GM04503 (cell line): ENCODE data around the gene ZNF473.
"Not testable (repeated sequence)": the region's sequence is repeated elsewhere in the genome, so short reads cannot be mapped to it uniquely, and the experiment has no call there.

ENCODE experiments used
- DNase-seq: peaks from one replicate; pipeline ENCODE4 v3.0.0-alpha.2; 2012; ENCODE audit warnings: low read depth

The ZNF473 gene

DNA sequence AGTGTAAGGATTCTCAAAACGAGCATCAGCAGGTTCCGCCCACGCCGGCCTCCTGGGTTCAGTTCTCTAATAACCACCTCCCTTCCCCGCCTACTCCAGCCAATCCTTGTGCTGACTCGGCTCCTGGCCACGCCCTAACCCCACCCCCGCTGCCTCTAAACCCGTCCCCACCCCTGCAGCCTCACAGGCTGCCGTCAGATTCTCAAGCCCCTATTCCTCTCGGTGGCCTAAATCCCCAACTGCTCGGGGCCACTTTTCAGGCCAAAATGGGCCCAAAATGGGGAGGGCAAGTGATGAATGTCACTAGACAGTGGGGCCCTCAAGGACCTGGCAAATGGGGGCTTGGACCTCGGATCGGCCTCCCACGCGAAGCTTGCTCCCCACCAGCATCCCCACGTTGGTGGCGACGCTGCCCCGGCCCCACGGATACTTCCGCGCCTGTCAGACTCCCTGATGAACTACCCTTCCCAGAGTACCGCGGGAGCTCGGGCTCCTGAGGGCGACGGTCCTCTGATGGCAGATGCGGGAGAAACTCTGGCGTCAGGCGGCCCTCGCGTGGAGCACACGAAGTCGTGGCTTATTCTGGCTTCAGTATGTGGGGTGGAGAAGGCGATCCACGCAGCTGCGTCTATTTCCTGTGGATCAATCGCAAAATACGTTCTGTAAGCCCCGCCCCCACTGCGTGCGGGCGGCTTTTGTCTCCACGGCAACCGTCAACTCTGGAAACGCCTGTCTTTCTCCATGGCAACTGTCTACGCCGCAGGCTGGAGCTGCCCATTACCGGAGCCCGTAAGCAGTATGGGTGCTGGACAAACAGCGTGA is 24.8 kb downstream of the ZNF473 start:
- peak; percentile 54 for DNase-seq

DNA sequence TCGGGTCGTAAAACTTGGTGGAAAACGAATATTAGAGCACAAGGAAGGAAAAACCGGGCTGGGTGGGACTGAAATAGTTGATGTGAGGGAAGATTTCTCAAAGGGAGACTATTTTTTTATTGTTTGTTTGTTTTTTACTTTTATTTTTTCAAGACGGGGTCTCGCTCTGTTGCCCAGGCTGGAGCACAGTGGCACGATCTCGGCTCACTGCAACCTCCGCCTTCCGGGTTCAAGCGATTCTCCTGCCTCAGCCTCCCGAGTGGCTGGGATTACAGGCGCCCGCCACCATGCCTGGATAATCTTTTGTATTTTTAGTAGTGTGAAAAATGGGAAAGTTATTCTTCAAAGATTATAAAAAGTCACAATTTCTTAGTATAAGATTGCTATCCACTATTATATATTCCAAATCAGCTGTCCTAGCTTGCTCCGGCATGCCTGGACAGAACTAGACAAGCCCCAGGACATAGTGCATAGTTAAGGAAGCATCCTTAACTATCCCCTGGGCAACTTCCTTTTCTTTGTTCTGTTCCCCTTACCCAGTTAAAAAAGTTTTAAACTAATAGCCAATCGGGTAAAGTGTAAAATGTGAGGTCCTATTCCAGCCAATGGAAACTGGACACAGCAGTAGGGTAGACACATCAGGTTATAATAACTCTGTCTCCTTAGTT is 25.6 kb downstream of the ZNF473 start:
- DNase-seq, result not testable (repeated sequence)

DNA sequence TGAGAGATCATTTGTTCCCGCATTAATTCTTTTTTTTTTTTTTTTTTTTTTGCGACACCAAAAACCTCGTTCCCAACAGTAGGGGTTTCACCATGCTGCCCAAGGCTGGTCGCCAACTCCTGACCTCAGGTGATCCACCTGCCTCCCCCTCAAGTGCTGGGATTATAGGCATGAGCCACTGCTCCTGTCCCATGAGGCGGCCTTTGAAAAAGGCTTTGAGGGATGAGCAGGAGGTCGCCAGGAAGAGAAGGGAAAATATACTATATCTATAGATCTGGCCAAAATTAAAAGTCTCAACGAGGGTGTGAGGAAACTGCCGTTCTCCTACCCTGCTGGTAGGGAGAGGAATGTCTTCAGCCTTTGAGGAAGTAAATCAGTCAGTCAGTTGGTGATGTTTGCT is 26.2 kb downstream of the ZNF473 start:
- no peak for DNase-seq

DNA sequence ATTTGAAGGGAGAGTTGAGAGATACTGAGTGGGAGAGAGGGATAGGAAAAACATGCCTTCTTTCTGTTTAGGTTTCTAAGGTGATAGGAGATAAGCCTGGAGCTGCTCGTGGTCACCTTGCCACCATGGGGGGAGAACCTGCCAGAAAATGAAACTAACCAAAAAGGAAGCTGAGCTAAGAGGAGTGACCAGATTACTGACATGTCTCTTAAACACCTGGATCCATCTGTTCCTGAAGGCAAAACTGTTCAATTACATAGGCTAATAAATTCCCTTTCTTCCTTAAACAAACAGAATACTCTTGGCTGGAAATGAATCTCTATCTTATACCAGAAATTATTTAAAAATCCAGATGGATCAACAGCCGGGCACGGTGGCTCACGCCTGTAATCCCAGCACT is 27.3 kb downstream of the ZNF473 start:
- DNase-seq, result no peak

DNA sequence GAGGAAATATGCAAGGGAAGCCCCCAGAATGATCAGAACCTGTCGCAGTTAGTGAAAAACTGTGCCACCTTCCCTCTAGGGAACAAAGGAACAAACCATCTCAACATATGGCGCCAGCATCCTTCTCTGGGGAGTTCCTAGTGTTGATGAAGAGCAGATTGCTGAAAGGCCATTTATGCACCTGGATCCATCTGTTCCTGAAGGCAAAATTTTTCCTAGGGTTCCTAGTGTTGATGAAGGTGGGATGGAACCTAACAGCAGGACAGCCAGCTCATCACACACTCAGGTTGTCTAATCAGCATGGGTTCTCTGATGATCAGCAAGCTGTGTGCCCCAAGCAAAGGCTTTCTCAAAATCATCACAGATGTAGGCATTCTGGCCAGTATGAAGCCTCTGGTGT is 32.6 kb downstream of the ZNF473 start:
- DNase-seq, result no peak

DNA sequence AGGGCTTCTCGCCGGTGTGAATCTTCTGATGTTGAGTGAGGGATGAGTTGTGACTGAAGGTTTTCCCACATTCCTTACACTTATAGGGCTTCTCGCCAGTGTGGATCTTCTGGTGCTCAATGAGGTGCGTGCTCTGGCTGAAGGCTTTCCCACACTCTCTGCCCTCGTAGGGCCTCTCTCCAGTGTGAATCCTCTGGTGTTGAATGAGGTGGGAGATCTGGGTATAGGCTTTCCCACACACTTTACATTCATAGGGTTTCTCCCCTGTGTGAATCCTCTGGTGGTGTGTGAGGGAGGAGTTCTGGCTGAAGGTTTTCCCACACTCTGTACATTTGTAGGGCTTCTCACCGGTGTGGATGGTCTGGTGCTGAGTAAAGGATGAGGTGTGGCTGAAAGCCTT is 33.2 kb downstream of the ZNF473 start:
- no peak for DNase-seq

DNA sequence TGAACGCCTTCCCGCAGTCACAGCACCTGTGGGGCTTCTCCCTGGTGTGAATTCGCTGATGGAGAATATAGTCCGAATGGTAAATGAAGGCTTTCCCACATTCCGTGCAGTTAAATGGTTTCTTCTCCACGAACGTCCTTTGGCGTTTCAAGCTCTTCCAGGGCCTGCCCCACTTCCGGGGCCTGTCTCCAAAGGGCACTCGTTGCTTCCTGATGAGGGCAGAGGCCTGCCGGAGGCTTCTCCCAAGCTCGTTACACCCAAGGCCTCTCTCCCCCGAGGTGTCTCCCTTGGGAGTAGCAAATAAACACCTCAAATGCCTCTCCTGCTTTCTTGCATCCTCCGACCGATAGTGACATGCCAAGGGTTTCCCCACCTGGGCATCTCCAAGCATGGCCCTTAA is 34.3 kb downstream of the ZNF473 start:
- no peak for DNase-seq

DNA sequence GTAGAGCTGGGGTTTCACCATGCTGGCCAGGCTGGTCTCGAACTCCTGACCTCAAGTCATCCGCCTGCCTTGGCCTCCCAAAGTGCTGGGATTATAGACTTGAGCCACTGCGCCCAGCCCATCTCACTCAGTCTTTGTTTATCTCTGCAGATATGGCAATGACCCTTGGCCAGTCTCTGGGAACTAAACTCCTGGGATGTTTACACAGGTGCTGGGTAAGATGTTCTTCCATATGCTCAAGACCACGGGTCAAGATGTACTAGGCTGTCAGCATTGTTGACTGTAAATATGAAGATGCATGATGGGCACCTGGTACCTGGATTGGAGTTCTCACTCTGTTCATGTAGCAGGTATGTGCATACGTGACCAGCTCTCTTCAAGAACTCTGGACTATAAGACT is 35.8 kb downstream of the ZNF473 start:
- no peak for DNase-seq

DNA sequence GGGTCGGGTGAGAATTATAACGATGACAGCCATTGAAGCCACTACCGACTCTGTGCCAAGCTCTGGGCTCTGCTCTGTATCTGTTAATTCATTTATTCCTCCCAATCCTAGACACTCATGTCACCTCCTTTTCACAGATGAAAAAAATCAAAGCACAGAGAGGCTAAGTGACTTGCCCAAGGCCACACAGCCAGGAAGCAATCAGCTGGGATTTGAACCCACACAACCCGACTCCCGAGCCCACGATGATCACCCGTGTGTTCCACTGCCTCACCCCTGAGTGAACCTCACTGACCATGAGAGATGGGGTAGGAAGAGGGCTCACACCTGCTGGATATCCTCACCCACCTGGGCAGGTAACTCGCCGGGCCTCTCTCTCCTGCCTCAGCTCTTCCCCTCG is 40.1 kb downstream of the ZNF473 start:
- DNase-seq, result no peak

DNA sequence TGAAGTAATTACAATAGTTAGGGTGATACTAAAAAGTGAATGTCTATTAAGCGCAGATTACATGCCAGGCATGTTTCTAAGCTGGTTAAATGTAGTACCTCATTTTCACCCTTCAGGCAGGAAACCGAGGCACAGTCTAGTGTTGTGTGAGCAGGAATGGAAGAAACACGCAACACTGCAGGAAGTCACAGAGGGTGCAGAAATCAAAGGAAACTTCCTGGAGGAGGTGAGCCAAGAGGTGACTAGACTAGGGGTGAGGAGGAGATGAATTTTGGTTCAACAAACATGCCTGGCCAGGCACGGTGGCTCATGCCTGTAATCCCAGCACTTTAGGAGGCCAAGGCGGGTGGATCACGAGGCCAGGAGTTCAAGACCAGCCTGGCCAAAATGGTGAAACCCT is 41.8 kb downstream of the ZNF473 start:
- DNase-seq, result no peak

DNA sequence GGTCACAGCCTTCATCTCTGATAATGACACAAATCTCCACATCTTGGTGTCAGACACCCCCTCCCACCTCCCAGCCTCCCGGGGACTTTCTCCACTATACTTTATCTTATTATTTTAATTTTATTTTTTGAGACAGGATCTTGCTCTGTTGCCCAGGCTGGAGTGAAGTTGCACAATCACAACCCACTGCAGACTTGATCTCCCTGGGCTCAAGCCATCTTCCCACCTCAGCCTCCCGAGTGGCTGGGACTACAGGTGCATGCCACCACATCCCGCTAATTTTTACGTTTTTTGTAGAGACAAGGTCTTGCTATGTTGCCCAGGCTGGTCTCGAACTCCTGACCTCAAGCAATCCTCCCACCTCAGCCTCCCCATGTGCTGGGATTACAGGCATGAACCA is 42.6 kb downstream of the ZNF473 start:
- DNase-seq, result not testable (repeated sequence)

DNA sequence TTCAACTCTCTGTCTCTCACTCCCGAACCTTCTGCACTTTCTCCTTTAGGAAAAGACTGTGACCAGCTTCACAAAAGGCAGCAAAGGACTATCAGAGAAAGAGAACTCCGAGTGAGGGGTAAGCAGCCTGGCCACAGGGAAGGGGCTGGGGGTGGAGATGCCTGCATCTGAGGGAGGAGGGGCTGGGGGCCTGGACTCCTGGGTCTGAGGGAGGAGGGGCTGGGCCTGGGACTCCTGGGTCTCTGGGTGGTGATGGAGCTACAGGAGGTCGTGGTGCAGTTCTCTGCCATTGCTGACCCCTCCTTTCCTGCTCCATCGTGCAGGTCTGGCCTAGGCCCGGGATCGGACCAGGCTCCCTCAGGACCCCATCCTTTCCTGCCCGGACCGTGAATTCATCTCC is 49.3 kb downstream of the ZNF473 start:
- DNase-seq, result not testable (repeated sequence)

DNA sequence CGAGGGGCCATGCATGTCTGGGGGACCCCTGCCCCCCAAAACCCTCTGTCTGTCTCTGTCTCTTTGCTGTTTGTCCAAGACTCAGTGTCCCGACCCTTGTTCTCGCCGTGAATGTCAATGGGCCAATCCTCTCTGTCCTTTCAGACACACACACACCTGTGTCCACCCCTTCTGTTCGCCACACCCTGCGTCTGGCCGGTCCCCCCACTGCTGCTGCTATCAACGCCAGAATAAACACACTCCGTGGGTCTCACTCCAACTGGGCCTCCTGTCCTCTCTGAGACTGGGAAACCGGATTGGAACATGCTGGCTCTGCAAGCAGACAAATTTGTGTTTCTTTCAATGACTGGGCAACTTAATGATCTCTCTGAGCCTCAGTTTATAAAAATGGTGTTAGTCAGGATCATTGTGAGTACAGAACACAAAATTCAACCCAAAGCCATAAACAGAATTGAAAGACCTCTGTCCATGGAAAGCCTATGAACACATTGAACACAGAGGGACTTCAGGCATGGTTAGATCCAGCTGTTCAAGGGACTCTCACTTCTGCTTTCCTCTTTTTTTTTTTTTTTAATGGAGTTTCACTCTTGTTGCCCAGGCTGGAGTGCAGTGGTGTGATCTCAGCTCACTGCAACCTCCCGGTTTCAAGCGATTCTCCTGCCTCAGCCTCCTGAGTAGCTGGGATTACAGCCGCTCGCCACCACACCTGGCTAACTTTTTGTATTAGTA is 50.0 kb downstream of the ZNF473 start:
- DNase-seq, result not testable (repeated sequence)

DNA sequence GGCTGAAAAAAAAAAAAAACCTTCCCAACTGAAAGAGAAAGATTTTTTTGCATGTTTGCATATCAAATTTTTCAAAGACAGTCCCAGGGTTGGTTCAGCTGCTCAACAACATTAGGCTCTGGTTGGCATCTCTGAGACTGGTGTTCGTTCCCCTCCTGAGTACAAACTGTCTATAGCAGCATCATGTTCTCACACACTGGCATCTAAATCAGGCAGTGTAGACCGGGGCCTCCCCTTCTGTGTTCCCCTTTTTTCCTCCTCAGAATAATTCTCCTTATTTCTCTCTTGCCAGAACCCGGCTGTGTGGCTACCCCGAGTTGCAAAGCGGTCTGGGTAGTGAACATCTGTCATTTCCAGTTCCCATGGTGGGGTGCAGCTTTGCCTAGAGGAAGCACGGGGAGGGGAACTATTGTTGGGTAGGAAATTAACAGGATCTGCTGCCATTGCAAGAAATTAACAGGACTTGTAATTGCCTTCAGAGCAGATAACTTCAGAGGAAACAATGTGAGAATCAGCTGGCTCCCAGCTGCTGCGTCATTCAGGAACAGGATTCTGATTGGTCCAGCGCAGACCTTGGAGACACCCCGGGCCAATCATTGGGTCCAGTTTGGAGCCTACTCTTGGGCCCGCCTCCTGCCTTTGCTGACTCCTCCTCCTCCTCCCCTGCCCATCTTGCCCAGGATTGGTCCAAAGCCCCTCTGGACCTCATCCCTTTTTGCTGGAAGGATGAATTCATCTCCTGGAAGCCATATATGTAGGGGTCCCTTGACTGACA is 51.0 kb downstream of the ZNF473 start:
- not testable (repeated sequence) for DNase-seq

DNA sequence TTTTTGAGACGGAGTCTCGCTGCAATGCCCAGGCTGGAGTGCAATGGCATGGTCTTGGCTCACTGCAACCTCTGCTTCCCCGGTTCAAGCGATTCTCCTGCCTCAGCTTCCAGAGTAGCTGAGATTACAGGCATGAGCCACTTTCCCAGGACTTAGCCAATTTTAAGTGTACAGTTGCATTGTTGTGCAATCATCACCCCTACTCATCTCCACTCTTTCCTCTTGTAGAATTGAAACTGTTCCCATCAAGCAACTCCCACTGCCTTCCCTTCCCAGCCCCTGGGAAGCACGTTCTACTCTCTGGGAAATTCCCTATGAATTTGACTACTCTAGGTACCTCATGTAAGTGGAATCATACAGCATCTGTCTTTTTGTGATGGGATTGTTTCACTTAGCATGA is 53.2 kb downstream of the ZNF473 start:
- DNase-seq, result not testable (repeated sequence)

DNA sequence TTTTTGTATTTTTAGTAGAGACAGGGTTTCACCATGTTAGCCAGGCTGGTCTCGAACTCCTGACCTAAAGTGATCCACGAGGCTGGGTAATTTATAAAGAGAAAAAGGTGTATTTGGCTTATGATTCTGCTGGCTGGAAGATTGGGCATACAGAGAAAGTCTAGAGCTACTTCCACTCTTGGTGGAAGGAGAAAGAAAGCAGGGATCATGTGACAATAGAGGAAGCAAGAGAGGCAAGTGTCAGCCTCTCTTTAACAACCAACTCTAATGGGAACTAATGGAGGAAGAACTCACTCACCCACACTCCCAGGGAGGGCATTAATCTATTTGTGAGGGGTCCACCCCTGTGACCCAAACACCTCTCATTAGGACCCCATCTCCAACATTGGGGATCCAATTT is 58.6 kb downstream of the ZNF473 start:
- DNase-seq, result not testable (repeated sequence)

DNA sequence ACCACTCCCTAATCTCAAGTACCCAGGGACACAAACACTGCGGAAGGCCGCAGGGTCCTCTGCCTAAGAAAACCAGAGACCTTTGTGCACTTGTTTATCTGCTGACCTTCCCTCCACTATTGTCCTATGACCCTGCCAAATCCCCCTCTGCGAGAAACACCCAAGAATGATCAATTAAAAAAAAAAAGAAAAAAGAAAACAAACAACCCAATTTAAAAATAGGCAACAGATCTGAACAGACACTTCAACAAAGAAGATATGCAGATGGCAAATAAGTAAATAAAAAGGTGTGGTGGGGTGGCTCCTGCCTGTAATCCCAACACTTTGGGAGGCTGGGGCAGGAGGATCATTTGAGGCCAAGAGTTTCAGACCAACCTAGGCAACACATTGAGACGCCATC is 61.3 kb downstream of the ZNF473 start:
- DNase-seq, result not testable (repeated sequence)

DNA sequence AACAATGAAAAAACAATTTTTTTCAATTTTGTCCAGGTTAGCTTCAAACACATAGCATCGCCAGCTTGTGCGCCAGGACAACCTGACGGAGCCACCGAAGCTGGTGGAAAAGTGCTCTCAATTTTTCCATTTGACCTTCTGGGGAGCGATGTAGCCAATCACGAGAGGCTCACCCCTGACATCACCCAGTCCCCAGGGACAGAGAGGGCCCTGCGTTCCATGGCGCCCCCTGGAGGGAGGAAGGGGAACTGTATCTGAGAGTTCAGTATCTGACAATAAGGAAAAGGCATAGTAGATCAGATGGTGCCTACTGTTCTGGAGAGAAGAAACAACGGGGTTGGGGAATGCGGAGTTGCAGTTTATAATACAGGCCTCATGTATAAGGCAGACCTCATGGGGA is 64.9 kb downstream of the ZNF473 start:
- DNase-seq, result not testable (repeated sequence)

DNA sequence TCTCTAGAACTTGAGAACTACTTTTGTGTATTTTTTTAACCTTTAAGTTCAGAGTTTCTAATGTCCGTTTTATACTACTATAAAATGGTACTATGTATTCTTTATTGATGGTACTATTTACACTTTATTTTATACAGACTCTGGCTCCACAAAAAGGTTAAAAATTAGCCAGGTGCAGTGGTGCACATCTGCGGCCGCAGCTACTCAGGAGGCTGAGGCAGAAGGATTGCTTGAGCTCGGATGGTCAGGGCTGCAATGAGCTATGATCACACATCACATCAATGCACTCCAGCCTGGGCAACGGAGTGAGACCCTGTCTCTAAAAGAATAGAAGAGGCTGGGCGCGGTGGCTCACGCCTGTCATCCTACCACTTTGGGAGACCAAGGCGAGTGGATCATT is 66.0 kb downstream of the ZNF473 start:
- not testable (repeated sequence) for DNase-seq

DNA sequence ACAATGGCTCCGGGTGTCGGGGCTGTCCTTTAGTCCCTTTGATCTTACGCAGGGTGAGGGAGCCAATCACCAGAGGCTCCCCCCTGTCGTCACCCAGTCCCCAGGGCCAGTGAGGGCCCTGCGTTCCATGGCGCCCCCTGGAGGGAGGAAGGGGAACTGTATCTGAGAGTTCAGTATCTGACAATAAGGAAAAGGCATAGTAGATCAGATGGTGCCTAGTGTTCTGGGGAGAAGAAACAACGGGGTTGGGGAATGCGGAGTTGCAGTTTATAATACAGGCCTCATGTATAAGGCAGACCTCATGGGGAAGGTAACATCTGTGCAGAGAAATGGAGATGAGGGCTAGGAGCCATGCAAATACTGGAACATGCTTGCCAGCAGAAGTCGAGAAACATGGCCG is 66.8 kb downstream of the ZNF473 start:
- not testable (repeated sequence) for DNase-seq

DNA sequence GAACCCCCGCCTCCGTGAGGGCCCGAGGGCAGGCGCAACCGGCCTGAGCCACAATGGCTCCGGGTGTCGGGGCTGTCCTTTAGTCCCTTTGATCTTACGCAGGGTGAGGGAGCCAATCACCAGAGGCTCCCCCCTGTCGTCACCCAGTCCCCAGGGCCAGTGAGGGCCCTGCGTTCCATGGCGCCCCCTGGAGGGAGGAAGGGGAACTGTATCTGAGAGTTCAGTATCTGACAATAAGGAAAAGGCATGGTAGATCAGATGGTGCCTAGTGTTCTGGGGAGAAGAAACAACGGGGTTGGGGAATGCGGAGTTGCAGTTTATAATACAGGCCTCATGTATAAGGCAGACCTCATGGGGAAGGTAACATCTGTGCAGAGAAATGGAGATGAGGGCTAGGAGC is 72.1 kb downstream of the ZNF473 start:
- DNase-seq, result not testable (repeated sequence)

DNA sequence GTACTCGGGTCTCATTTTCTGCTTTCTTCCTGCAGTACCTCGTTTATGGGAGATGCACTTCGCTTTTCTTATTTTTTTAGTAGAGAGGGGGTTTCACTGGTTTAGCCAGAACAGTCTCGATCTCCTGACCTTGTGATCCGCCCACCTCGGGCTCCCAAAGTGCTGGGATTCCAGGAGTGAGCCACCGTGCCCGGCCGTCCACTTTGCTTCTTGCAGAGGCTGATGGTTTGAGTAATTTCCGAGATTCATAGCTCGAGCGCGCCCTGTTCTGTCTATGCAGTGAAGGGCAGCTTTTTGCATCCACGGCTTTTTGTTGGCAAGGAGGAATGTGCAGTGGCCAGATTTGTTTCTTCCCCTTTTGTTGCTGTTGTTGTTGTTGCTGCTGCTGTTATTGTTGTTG is 73.1 kb downstream of the ZNF473 start:
- DNase-seq, result not testable (repeated sequence)
